Liver (tissue), 9 donors: ENCODE results near the gene PTP4A2. TPM values are rescaled to one million over a fixed set of nuclear protein-coding genes. Genes with fewer than 3 reads are reported as not detected.
A peak's percentile ranks its signal among the peaks of the same experiment; 100 is the strongest.

Experiments
- DNase-seq: peaks from one replicate; pipeline ENCODE4 v3.0.0-alpha.2; 2017; ENCODE audit warnings: low spot score
- H3K27ac ChIP-seq, 2 donors: one replicate each; pipeline ENCODE4 v1.7.0; 2013; ENCODE audit warnings: inconsistent platforms in 2 of 2, low read length in 2 of 2, control low read depth in 1 of 2, low read depth in 1 of 2, mild to moderate bottlenecking in 1 of 2
- H3K27me3 ChIP-seq, 4 donors: one replicate each; pipeline versions ENCODE4 v1.6.1 to v1.7.0; 2013; ENCODE audit warnings: low read length in 3 of 4, inconsistent platforms in 1 of 4, mild to moderate bottlenecking in 1 of 4, moderate library complexity in 1 of 4; ENCODE audit not compliant: control insufficient read depth in 4 of 4, insufficient read depth in 4 of 4
- H3K36me3 ChIP-seq, 4 donors: one replicate each; pipeline versions ENCODE4 v1.6.1 to v1.7.0; 2013; ENCODE audit warnings: low read length in 3 of 4, mild to moderate bottlenecking in 3 of 4, low read depth in 1 of 4, moderate library complexity in 1 of 4; ENCODE audit not compliant: control insufficient read depth in 4 of 4, insufficient read depth in 3 of 4
- H3K4me1 ChIP-seq, 4 donors: one replicate each; pipeline versions ENCODE4 v1.6.1 to v1.7.0; 2013; ENCODE audit warnings: low read length in 3 of 4, mild to moderate bottlenecking in 3 of 4, moderate library complexity in 1 of 4; ENCODE audit not compliant: control insufficient read depth in 4 of 4, insufficient read depth in 4 of 4
- H3K4me3 ChIP-seq, 3 donors: one replicate each; pipeline versions ENCODE4 v1.6.1 to v1.7.0; 2013; ENCODE audit warnings: low read length in 3 of 3, control low read depth in 1 of 3, low read depth in 1 of 3, mild to moderate bottlenecking in 1 of 3
- H3K9ac ChIP-seq, 2 donors: one replicate each; pipeline ENCODE4 v1.7.0; 2013; ENCODE audit warnings: low read length in 2 of 2, mild to moderate bottlenecking in 2 of 2, moderate library complexity in 2 of 2, control low read depth in 1 of 2, low read depth in 1 of 2
- H3K9me3 ChIP-seq, 4 donors: one replicate each; pipeline versions ENCODE4 v1.6.1 to v1.7.0; 2013; ENCODE audit warnings: low read length in 3 of 4; ENCODE audit not compliant: control insufficient read depth in 4 of 4
- ATF3 ChIP-seq: IDR thresholded peaks from 2 replicates; pipeline ENCODE4 v1.6.1; 2016; ENCODE audit warnings: antibody characterized with exemption
- CTCF ChIP-seq: fragments of 150-350 bp; IDR thresholded peaks from 2 replicates; pipeline ENCODE4 v1.5.1; 2017; ENCODE audit warnings: improper control_type of control experiment, low read depth, low read length; ENCODE audit not compliant: missing input control
- EGR1 ChIP-seq, 2 donors: IDR thresholded peaks; 2 replicates each; pipeline ENCODE4 v1.6.1; 2016 to 2018; ENCODE audit warnings: antibody characterized with exemption in 2 of 2, low read depth in 2 of 2
- FOXA1 ChIP-seq: IDR thresholded peaks from 2 replicates; pipeline ENCODE4 v1.6.1; 2016; ENCODE audit warnings: antibody characterized with exemption
- FOXA2 ChIP-seq: IDR thresholded peaks from 2 replicates; pipeline ENCODE4 v1.6.1; 2016; ENCODE audit warnings: antibody characterized with exemption
- GABPA ChIP-seq, 2 donors: IDR thresholded peaks in 1 of 2; conservative IDR thresholded peaks in 1 of 2; 2 replicates each; pipeline ENCODE4 v1.6.1; 2016; ENCODE audit warnings: antibody characterized with exemption in 2 of 2, mild to moderate bottlenecking in 1 of 2, moderate library complexity in 1 of 2
- HNF4A ChIP-seq, 2 donors: conservative IDR thresholded peaks; 2 replicates each; pipeline ENCODE4 v1.6.1; 2016; ENCODE audit warnings: antibody characterized with exemption in 2 of 2, mild to moderate bottlenecking in 2 of 2
- HNF4G ChIP-seq: IDR thresholded peaks from 2 replicates; pipeline ENCODE4 v1.6.1; 2016; ENCODE audit warnings: antibody characterized with exemption
- JUND ChIP-seq, 2 donors: IDR thresholded peaks; 2 replicates each; pipeline ENCODE4 v1.6.1; 2016; ENCODE audit warnings: antibody characterized with exemption in 2 of 2
- MAX ChIP-seq: IDR thresholded peaks from 2 replicates; pipeline ENCODE4 v1.6.1; 2016; ENCODE audit warnings: antibody characterized with exemption
- NR2F2 ChIP-seq: IDR thresholded peaks from 2 replicates; pipeline ENCODE4 v1.6.1; 2016; ENCODE audit warnings: antibody characterized with exemption
- RAD21 ChIP-seq, 2 donors: IDR thresholded peaks; 2 replicates each; pipeline ENCODE4 v1.6.1; 2016; ENCODE audit warnings: antibody characterized with exemption in 2 of 2, mild to moderate bottlenecking in 2 of 2
- REST ChIP-seq: IDR thresholded peaks from 2 replicates; pipeline ENCODE4 v1.6.1; 2016; ENCODE audit warnings: antibody characterized with exemption, mild to moderate bottlenecking
- RXRA ChIP-seq, 2 donors: IDR thresholded peaks; 2 replicates each; pipeline ENCODE4 v1.6.1; 2017 to 2018; ENCODE audit warnings: antibody characterized with exemption in 2 of 2, mild to moderate bottlenecking in 1 of 2
- SP1 ChIP-seq: IDR thresholded peaks from 2 replicates; pipeline ENCODE4 v1.6.1; 2018; ENCODE audit warnings: antibody characterized with exemption, mild to moderate bottlenecking
- TAF1 ChIP-seq: conservative IDR thresholded peaks from 2 replicates; pipeline ENCODE4 v1.6.1; 2016; ENCODE audit warnings: antibody characterized with exemption, mild to moderate bottlenecking
- YY1 ChIP-seq: IDR thresholded peaks from 2 replicates; pipeline ENCODE4 v1.6.1; 2016; ENCODE audit warnings: antibody characterized with exemption, mild to moderate bottlenecking
- ZBTB33 ChIP-seq: IDR thresholded peaks from 2 replicates; pipeline ENCODE4 v1.6.1; 2016; ENCODE audit warnings: antibody characterized with exemption
- WGBS: extraction: QIAGEN DNeasy Blood & Tissue Kit; methylation state at CpG from one replicate; pipeline ENCODE4 v1.1.7; 2013; 5-methylcytosine and 5-hydroxymethylcytosine counted together
- polyA plus RNA-seq, 2 donors: library from polyadenylated mRNA; stranded (reverse) in 1 of 2; unstranded in 1 of 2; fragments of 200-250 nt in 1 of 2; fragments of >200 nt in 1 of 2; fragmentation: Nextera tagmentation in 1 of 2; extraction: Ambion mirVana in 1 of 2; gene quantifications; one replicate each; pipeline versions ENCODE4 v1.2.1 to v1.2.3, GENCODE V29; 2013 to 2015
- total RNA-seq, 2 donors: library from RNA; depleted of rRNA; stranded (reverse); fragments of >200 nt; gene quantifications; one replicate each; pipeline ENCODE4 v1.2.3, GENCODE V29; 2014
- donor health status: healthy.
- donor health status: healthy.
- donor health status: healthy.
- donor health status: healthy.
- donor health status: healthy.

PTP4A2 gene
- total and polyA plus RNA-seq, 4 donors, result 47.7 to 98.1 (median 71.9) TPM

GRCh38 chr1:31910933-31911332 is 27.2 kb downstream of the PTP4A2 start:
- peaks cover 10 to 23% (median 13%) of the 10 kb centered on the region in 4 donors for H3K4me1 ChIP-seq
- peak; percentile 79 to 94 for TF ChIP-seq RXRA (IDR thresholded peaks at IDR 0.05)
- TF ChIP-seq NR2F2, result peak; percentile 11
- TF ChIP-seq CTCF, result no peak
- peak; percentile 82 to 96 for TF ChIP-seq HNF4A (conservative IDR thresholded peaks at IDR 0.05)
- peak; percentile 74 for TF ChIP-seq FOXA1
- no peak for TF ChIP-seq EGR1 (IDR thresholded peaks at IDR 0.05; ENCODE audit: low read depth in 2 of 2)
- TF ChIP-seq HNF4G, result peak; percentile 57
- TF ChIP-seq GABPA (IDR thresholded peaks at IDR 0.05 in 1 of 2, conservative IDR thresholded peaks at IDR 0.05 in 1 of 2), result peak in 1 of 2 donors; percentile 66
- peak; percentile 56 to 65 for TF ChIP-seq RAD21 (IDR thresholded peaks at IDR 0.05)
- TF ChIP-seq MAX, result peak; percentile 86
- peak; percentile 51 for TF ChIP-seq SP1
- TF ChIP-seq JUND (IDR thresholded peaks at IDR 0.05), result peak; percentile 16 to 88
- TF ChIP-seq REST, result peak; percentile 71
- peak; percentile 96 for TF ChIP-seq YY1
- no peak for TF ChIP-seq TAF1
- TF ChIP-seq ATF3, result peak; percentile 20
- TF ChIP-seq ZBTB33, result peak; percentile 79
- TF ChIP-seq FOXA2, result peak; percentile 86
- no peak overlapping the region for H3K9ac ChIP-seq
- no peaks in the 10 kb centered on the region for H3K9me3 ChIP-seq
- peaks cover 4 to 39% (median 33%) of the 10 kb centered on the region in 4 donors for H3K36me3 ChIP-seq
- no peak overlapping the region for H3K27ac ChIP-seq
- H3K4me3 ChIP-seq, result no peak overlapping the region
- no peaks in the 10 kb centered on the region for H3K27me3 ChIP-seq
- DNase-seq, result no peak
- 20% methylated on average over 2 of the region's 2 CpGs for WGBS
